DND-41 (cell line): Measurements from ENCODE around the gene GPRC5B.

ENCODE experiments used
- CTCF ChIP-seq: IDR thresholded peaks from 2 replicates; pipeline ENCODE4 v1.5.1; 2012; ENCODE audit warnings: borderline replicate concordance, low read length, moderate library complexity, mild to moderate bottlenecking; ENCODE audit not compliant: poor library complexity, severe bottlenecking; ENCODE audit errors: extremely low read depth
- EZH2 ChIP-seq: IDR thresholded peaks from 3 replicates; pipeline ENCODE4 v1.6.1; 2012; ENCODE audit warnings: borderline replicate concordance, low read depth, mild to moderate bottlenecking, moderate library complexity, low read length, inconsistent platforms; ENCODE audit not compliant: severe bottlenecking

GRCh38 chr16:19833176-19833575, 51.5 kb downstream of the GPRC5B start:
- TF ChIP-seq CTCF (no peak), EZH2 (no peak)
